K562 (cell line): ENCODE measurements around the gene IKBKE. TPM values are rescaled to one million over a fixed set of nuclear protein-coding genes. Genes with fewer than 3 reads are reported as not detected.

ENCODE experiments used
- ATAC-seq: fragments of 200-7000 bp; cut with Tn5 transposase; 3 replicates; pipeline ENCODE4 v1.9.1; 2020; ENCODE audit warnings: moderate library complexity
- BruUV-seq: library from RNA; stranded (reverse); fragments of 400-500 nt; replicated peaks from 2 replicates; lab custom pipeline; 2021; lab: Mats Ljungman, UMichigan
- CTCF ChIA-PET: fragments of 300-600 bp; formaldehyde crosslinking; extraction: SDS; loops from one replicate; lab custom pipeline; 2021; ENCODE audit warnings: low intra/inter-chr PET ratio; lab: Yijun Ruan, JAX
- POLR2A ChIA-PET: fragments of 300-600, 350-650 bp; sonication (Branson Sonifier 250); formaldehyde crosslinking; extraction: SDS; loops from one replicate; lab custom pipeline; 2021; ENCODE audit warnings: antibody characterized with exemption, inconsistent platforms; lab: Yijun Ruan, JAX
- DNase-seq, 4 experiments: peaks; one replicate each; pipeline versions ENCODE4 v3.0.0 to v3.0.0-alpha.2; 2011 to 2018; ENCODE audit warnings: low spot score in 3 of 4, mixed read lengths in 3 of 4; ENCODE audit errors: extremely low read depth in 1 of 4
- FAIRE-seq: peaks from 2 replicates; lab custom pipeline; 2011; peaks lifted over from hg19 to GRCh38; lab: Jason Lieb, UNC
- H2AFZ ChIP-seq: 2 replicates; pipeline ENCODE4 v1.6.0; 2011; ENCODE audit warnings: low read depth, low read length, control low read depth, inconsistent platforms
- H3K27ac ChIP-seq: fragments of 200-600 bp; 3 replicates; pipeline ENCODE4 v1.8.0; 2011; ENCODE audit warnings: low read depth, mild to moderate bottlenecking, control low read depth, inconsistent platforms, low read length, moderate library complexity, mixed read lengths; ENCODE audit errors: extremely low read depth
- H3K27me3 ChIP-seq, 2 experiments: fragments of 300-600 bp in 1 of 2; 2 replicates in 1 of 2; 3 replicates in 1 of 2; pipeline versions ENCODE4 v1.6.0 to v1.8.0; 2011; ENCODE audit warnings: inconsistent platforms in 2 of 2, low read length in 2 of 2, mild to moderate bottlenecking in 1 of 2, mixed read lengths in 1 of 2, moderate library complexity in 1 of 2; ENCODE audit not compliant: control insufficient read depth in 2 of 2, insufficient read depth in 2 of 2
- H3K36me3 ChIP-seq: fragments of 300-600 bp; 3 replicates; pipeline ENCODE4 v1.8.0; 2011; ENCODE audit warnings: mild to moderate bottlenecking, low read length, inconsistent platforms; ENCODE audit not compliant: control insufficient read depth, insufficient read depth
- H3K4me1 ChIP-seq, 2 experiments: fragments of 200-600 bp in 1 of 2; replicated peaks in 1 of 2; 2 replicates in 1 of 2; 3 replicates in 1 of 2; pipeline versions ENCODE4 v1.5.1 to v1.8.0; 2011; ENCODE audit warnings: inconsistent platforms in 2 of 2, low read length in 2 of 2, mild to moderate bottlenecking in 1 of 2, mixed read lengths in 1 of 2, moderate library complexity in 1 of 2; ENCODE audit not compliant: control insufficient read depth in 2 of 2, insufficient read depth in 2 of 2
- H3K4me2 ChIP-seq: 2 replicates; pipeline ENCODE4 v1.6.1; 2011; ENCODE audit warnings: low read length, control low read depth, inconsistent platforms, mixed read lengths; ENCODE audit not compliant: insufficient read depth
- H3K4me3 ChIP-seq: fragments of 200-600 bp; sonication (generic), shearing (Covaris generic); 2 replicates; pipeline ENCODE4 v1.5.1; 2016; ENCODE audit warnings: control low read depth, inconsistent platforms
- H3K79me2 ChIP-seq: fragments of 200-600 bp; 3 replicates; pipeline ENCODE4 v1.8.0; 2011; ENCODE audit warnings: low read length, inconsistent platforms; ENCODE audit not compliant: control insufficient read depth, insufficient read depth
- H3K9ac ChIP-seq, 2 experiments: 2 replicates each; pipeline versions ENCODE4 v1.6.0 to v1.6.1; 2011; ENCODE audit warnings: low read depth in 2 of 2, low read length in 2 of 2, control low read depth in 1 of 2, inconsistent platforms in 1 of 2, mild to moderate bottlenecking in 1 of 2, mixed read lengths in 1 of 2; ENCODE audit not compliant: insufficient read depth in 1 of 2
- H3K9me1 ChIP-seq: one replicate; pipeline ENCODE4 v1.6.0; 2011; ENCODE audit warnings: inconsistent platforms, mild to moderate bottlenecking, low read length, moderate library complexity; ENCODE audit not compliant: control insufficient read depth, insufficient read depth
- H3K9me3 ChIP-seq: replicated peaks from 2 replicates; pipeline ENCODE4 v1.5.1; 2011; ENCODE audit warnings: low read depth, low read length, inconsistent platforms; ENCODE audit not compliant: control insufficient read depth, insufficient read depth
- H4K20me1 ChIP-seq: replicated peaks from 2 replicates; pipeline ENCODE4 v1.6.1; 2011; ENCODE audit warnings: low read length, inconsistent platforms, mixed read lengths; ENCODE audit not compliant: control insufficient read depth, insufficient read depth
- CTCF ChIP-seq, 3 experiments: IDR thresholded peaks in 2 of 3; conservative IDR thresholded peaks in 1 of 3; 2 replicates each; pipeline ENCODE4 v1.5.1; 2011 to 2012; ENCODE audit warnings: low read length in 3 of 3, mild to moderate bottlenecking in 3 of 3, control low read depth in 2 of 3, improper control_type of control experiment in 1 of 3, inconsistent platforms in 1 of 3, low read depth in 1 of 3, mixed read lengths in 1 of 3, moderate library complexity in 1 of 3; ENCODE audit not compliant: insufficient read depth in 2 of 3
- FOXK1 ChIP-seq: sonication (generic); formaldehyde crosslinking; IDR thresholded peaks from 2 replicates; pipeline ENCODE4 v1.8.0; 2022; ENCODE audit warnings: missing genetic modification reagents, mild to moderate bottlenecking, borderline replicate concordance
- GABPB1 ChIP-seq: sonication (generic); formaldehyde crosslinking; IDR thresholded peaks from 2 replicates; pipeline ENCODE4 v1.8.0; 2022; ENCODE audit warnings: mild to moderate bottlenecking, missing genetic modification reagents
- RNF219 ChIP-seq: fragments of 250-450 bp; sonication (Bioruptor Pico); IDR thresholded peaks from 2 replicates; pipeline ENCODE4 v1.5.0; 2022; ENCODE audit warnings: mild to moderate bottlenecking
- SRF ChIP-seq, 2 experiments: fragments of 250-450, 450-650 bp in 1 of 2; sonication (Bioruptor Pico) in 1 of 2; sonication (generic) in 1 of 2; formaldehyde crosslinking; IDR thresholded peaks; 2 replicates each; pipeline versions ENCODE4 v1.5.0 to v1.5.1; 2020 to 2022; ENCODE audit warnings: mild to moderate bottlenecking in 1 of 2, missing genetic modification reagents in 1 of 2
- WGBS: fragments of 100-300 bp; shearing (Covaris generic); methylation state at CpG from one replicate; pipeline ENCODE4 v1.1.6; 2016; ENCODE audit warnings: low coverage, mixed read lengths; ENCODE audit not compliant: insufficient coverage; ENCODE audit errors: missing lambda C conversion rate; 5-methylcytosine and 5-hydroxymethylcytosine counted together
- in situ Hi-C: fragments of 300-500 bp; cut with MboI; formaldehyde crosslinking; loops from 4 replicates; pipeline ENCODE4 v1.15.0; 2018; ENCODE audit warnings: inconsistent platforms, mixed read lengths
- intact Hi-C: fragments of 100-400 bp; cut with micrococcal nuclease; formaldehyde crosslinking; loops from 2 replicates; pipeline ENCODE4 v1.14.2; 2022
- polyA plus RNA-seq, 8 experiments: library from polyadenylated mRNA; depleted of rRNA in 4 of 8; stranded (reverse) in 5 of 8; unstranded in 3 of 8; fragments of >200 nt; fragmentation: Nextera tagmentation in 2 of 8; fragmentation: Illumina TruSeq in 1 of 8; extraction: Ambion mirVana in 2 of 8; extraction: Trizol in 1 of 8; gene quantifications; 2 replicates each; pipeline versions ENCODE4 v1.2.1 to v1.2.3, GENCODE V29; 2011 to 2014; ENCODE audit warnings: inconsistent platforms in 1 of 8, missing spikeins in 1 of 8
- total RNA-seq, 7 experiments: library from RNA; depleted of rRNA in 6 of 7; stranded (reverse); fragments of >200 nt in 6 of 7; fragmentation: Illumina TruSeq in 2 of 7; extraction: Trizol in 2 of 7; gene quantifications; 2 replicates each; pipeline versions ENCODE4 v1.2.1 to v1.2.3, GENCODE V29; 2011 to 2021; ENCODE audit warnings: low replicate concordance in 1 of 7
- TF ChIP-seq, protein P1 (sequence below): sonication (generic); formaldehyde crosslinking; IDR thresholded peaks from 2 replicates; pipeline ENCODE4 v1.8.0; 2022; ENCODE audit warnings: missing genetic modification reagents, mild to moderate bottlenecking, moderate library complexity, borderline replicate concordance

The IKBKE gene
- total and polyA plus RNA-seq, 9 of the 15 experiments (the other 6 are each of a cell fraction or from before 2014, with no cell fraction given) = 2.3 to 9.0 (median 4.8) TPM

DNA sequence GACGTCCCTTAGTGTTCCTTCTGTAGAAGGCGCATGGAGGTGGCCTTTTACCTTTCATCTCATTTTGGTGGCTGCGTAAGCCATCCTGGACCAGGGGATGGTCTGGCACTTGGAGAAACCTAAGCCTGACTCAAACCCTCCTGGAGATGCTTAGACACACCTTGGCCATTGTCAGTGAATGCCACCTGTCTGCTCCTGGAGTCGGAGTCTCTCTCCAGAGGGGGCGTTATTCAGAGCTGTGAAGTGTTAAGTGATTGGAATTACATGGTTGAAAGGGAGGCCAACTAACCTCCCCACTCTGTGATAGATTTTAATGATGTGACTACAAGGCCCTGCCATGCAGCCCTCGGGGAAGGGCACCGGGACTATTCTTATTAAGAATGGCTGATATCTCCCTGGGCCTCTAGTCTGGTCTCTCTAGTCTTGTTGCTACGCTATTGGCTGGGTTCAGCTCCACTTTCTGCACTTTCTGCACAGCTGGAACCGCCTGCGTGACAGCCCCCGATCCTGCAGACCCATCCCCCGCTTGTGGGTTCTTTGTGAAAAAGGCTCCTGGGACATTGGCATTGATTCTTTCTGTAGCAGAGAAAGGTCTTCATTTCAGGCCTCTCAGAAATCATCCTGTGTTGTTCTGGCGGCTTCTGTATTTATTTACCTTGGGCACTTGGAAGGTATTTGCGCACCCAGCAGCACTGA lies 41.2 kb downstream of the IKBKE start:
- ATAC-seq (no peak), FAIRE-seq (peak; percentile 11), DNase-seq (no peak)
- no peak overlapping the region for H3K4me2 ChIP-seq
- peaks cover 4% of the 10 kb centered on the region; the same call in 1 of the 2 replicates for H4K20me1 ChIP-seq
- no peaks in the 10 kb centered on the region for H3K36me3 ChIP-seq
- intact Hi-C loops = no loop called here
- no peak overlapping the region for H3K9ac ChIP-seq
- TF ChIP-seq, protein P1, sequence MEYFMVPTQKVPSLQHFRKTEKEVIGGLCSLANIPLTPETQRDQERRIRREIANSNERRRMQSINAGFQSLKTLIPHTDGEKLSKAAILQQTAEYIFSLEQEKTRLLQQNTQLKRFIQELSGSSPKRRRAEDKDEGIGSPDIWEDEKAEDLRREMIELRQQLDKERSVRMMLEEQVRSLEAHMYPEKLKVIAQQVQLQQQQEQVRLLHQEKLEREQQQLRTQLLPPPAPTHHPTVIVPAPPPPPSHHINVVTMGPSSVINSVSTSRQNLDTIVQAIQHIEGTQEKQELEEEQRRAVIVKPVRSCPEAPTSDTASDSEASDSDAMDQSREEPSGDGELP (CRISPR knock-in tag) = peak; percentile 40; the same call in 1 of the 2 replicates
- TF ChIP-seq FOXK1 (CRISPR knock-in tag) (peak; percentile 50; the same call in 1 of the 2 replicates), RNF219 (CRISPR knock-in tag) (no peak), SRF (CRISPR knock-in tag; IDR thresholded peaks at IDR 0.05) (no peak), GABPB1 (CRISPR knock-in tag) (peak; percentile 14; the same call in 1 of the 2 replicates), CTCF (IDR thresholded peaks at IDR 0.05 in 2 of 3, conservative IDR thresholded peaks at IDR 0.05 in 1 of 3; ENCODE audit: insufficient read depth in 2 of 3, low read depth in 1 of 3, low read length in 3 of 3) (0 out of 6 replicates have a peak, but pooled peaks of 1 of the 3 experiments have one; percentile 17)
- H3K9me1 ChIP-seq = no peaks in the 10 kb centered on the region
- H3K27ac ChIP-seq = no peak overlapping the region
- no peaks in the 10 kb centered on the region for H3K9me3 ChIP-seq
- H2AFZ ChIP-seq = no peak overlapping the region
- no peak overlapping the region for H3K4me3 ChIP-seq
- 32% methylated on average over 14 of the region's 14 CpGs for WGBS
- POLR2A ChIA-PET = interaction anchor here (1.0 to 1.2 kb wide), 2 partner anchors 40 to 122 kb away, joined by 3 to 4 read pairs; no protein-coding TSS in a partner anchor
- no TSS peak for BruUV-seq
- CTCF ChIA-PET = no interaction called here
- peaks cover 17 to 46% of the 10 kb centered on the region in 2 experiments; a peak in 4 of 5 replicates for H3K27me3 ChIP-seq
- in situ Hi-C loops = no loop called here
- peaks cover 12 to 22% of the 10 kb centered on the region in 2 experiments; a peak in 4 of 5 replicates for H3K4me1 ChIP-seq
- H3K79me2 ChIP-seq = no peaks in the 10 kb centered on the region
